HEK293 (cell line): Measurements from ENCODE around the gene INPP5A.

Source experiments
- GFI1B ChIP-seq: fragments of 450-650 bp; formaldehyde crosslinking; IDR thresholded peaks from 2 replicates; pipeline ENCODE4 v1.5.1; 2016; ENCODE audit warnings: missing biosample characterization, missing genetic modification characterization
- YY1 ChIP-seq: fragments of 450-650 bp; formaldehyde crosslinking; IDR thresholded peaks from 2 replicates; pipeline ENCODE4 v1.5.1; 2018; ENCODE audit warnings: missing biosample characterization, missing genetic modification characterization
- ZNF112 ChIP-seq: fragments of 450-650 bp; formaldehyde crosslinking; IDR thresholded peaks from 2 replicates; pipeline ENCODE4 v1.5.0; 2017; ENCODE audit warnings: missing biosample characterization, missing genetic modification characterization
- ZNF24 ChIP-seq: fragments of 450-650 bp; formaldehyde crosslinking; IDR thresholded peaks from 2 replicates; pipeline ENCODE4 v1.5.1; 2016; ENCODE audit warnings: missing biosample characterization, missing genetic modification characterization
- TF ChIP-seq, protein P1 (sequence below): fragments of 450-650 bp; formaldehyde crosslinking; IDR thresholded peaks from 2 replicates; pipeline ENCODE4 v1.5.1; 2017; ENCODE audit warnings: missing biosample characterization, missing genetic modification characterization
- TF ChIP-seq, protein P2 (sequence below): fragments of 450-650 bp; formaldehyde crosslinking; IDR thresholded peaks from 2 replicates; pipeline ENCODE4 v1.5.1; 2016; ENCODE audit warnings: missing biosample characterization, missing genetic modification characterization
- TF ChIP-seq, protein P3 (sequence below): fragments of 450-650 bp; formaldehyde crosslinking; IDR thresholded peaks from 2 replicates; pipeline ENCODE4 v1.5.1; 2016; ENCODE audit warnings: missing biosample characterization, missing genetic modification characterization, low read depth
- TF ChIP-seq, protein P4 (sequence below): fragments of 450-650 bp; formaldehyde crosslinking; IDR thresholded peaks from 2 replicates; pipeline ENCODE4 v1.5.1; 2016; ENCODE audit warnings: missing biosample characterization, missing genetic modification characterization

DNA sequence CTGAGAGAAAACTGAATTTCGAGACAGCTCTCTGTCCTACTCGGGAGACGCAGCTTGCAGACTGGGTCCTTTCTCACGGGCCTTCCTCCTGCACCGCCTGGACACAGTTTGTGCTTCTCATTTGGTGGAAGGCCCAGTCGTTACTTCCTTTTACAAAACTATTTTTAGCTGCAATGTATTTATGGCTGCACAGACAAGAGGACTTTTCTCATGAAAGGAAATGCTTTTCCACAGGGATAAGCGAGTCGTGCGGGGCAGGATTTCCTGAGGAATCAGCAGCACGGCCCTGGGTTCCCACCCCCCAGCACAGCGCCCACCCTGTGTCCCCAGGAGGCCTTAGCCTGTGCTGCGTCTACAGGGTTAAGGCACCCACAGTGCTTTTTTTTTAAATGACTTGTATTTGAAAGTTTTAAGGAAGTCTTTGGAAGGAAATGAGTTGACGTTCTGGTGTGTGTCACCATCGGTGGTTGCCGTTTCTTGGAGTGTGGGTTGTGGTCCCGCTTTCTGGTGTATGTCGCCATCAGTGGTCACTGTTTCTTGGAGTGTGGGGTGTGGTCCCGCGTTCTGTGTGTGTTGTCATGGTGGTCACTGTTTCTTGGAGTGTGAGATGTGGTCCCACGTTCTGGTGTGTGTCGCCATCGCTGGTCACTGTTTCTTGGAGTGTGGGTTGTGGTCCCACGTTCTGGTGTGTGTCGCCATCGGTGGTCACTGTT lies 50.9 kb downstream of the INPP5A start:
- TF ChIP-seq, protein P1, sequence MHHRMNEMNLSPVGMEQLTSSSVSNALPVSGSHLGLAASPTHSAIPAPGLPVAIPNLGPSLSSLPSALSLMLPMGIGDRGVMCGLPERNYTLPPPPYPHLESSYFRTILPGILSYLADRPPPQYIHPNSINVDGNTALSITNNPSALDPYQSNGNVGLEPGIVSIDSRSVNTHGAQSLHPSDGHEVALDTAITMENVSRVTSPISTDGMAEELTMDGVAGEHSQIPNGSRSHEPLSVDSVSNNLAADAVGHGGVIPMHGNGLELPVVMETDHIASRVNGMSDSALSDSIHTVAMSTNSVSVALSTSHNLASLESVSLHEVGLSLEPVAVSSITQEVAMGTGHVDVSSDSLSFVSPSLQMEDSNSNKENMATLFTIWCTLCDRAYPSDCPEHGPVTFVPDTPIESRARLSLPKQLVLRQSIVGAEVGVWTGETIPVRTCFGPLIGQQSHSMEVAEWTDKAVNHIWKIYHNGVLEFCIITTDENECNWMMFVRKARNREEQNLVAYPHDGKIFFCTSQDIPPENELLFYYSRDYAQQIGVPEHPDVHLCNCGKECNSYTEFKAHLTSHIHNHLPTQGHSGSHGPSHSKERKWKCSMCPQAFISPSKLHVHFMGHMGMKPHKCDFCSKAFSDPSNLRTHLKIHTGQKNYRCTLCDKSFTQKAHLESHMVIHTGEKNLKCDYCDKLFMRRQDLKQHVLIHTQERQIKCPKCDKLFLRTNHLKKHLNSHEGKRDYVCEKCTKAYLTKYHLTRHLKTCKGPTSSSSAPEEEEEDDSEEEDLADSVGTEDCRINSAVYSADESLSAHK (tag by site-specific recombination), result no peak
- no peak for TF ChIP-seq ZNF24 (tag by site-specific recombination)
- TF ChIP-seq, protein P2, sequence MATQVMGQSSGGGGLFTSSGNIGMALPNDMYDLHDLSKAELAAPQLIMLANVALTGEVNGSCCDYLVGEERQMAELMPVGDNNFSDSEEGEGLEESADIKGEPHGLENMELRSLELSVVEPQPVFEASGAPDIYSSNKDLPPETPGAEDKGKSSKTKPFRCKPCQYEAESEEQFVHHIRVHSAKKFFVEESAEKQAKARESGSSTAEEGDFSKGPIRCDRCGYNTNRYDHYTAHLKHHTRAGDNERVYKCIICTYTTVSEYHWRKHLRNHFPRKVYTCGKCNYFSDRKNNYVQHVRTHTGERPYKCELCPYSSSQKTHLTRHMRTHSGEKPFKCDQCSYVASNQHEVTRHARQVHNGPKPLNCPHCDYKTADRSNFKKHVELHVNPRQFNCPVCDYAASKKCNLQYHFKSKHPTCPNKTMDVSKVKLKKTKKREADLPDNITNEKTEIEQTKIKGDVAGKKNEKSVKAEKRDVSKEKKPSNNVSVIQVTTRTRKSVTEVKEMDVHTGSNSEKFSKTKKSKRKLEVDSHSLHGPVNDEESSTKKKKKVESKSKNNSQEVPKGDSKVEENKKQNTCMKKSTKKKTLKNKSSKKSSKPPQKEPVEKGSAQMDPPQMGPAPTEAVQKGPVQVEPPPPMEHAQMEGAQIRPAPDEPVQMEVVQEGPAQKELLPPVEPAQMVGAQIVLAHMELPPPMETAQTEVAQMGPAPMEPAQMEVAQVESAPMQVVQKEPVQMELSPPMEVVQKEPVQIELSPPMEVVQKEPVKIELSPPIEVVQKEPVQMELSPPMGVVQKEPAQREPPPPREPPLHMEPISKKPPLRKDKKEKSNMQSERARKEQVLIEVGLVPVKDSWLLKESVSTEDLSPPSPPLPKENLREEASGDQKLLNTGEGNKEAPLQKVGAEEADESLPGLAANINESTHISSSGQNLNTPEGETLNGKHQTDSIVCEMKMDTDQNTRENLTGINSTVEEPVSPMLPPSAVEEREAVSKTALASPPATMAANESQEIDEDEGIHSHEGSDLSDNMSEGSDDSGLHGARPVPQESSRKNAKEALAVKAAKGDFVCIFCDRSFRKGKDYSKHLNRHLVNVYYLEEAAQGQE, result no peak
- TF ChIP-seq, protein P3, sequence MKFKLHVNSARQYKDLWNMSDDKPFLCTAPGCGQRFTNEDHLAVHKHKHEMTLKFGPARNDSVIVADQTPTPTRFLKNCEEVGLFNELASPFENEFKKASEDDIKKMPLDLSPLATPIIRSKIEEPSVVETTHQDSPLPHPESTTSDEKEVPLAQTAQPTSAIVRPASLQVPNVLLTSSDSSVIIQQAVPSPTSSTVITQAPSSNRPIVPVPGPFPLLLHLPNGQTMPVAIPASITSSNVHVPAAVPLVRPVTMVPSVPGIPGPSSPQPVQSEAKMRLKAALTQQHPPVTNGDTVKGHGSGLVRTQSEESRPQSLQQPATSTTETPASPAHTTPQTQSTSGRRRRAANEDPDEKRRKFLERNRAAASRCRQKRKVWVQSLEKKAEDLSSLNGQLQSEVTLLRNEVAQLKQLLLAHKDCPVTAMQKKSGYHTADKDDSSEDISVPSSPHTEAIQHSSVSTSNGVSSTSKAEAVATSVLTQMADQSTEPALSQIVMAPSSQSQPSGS (tag by site-specific recombination), result no peak
- no peak for TF ChIP-seq YY1 (tag by site-specific recombination)
- no peak for TF ChIP-seq GFI1B (tag by site-specific recombination)
- TF ChIP-seq, protein P4, sequence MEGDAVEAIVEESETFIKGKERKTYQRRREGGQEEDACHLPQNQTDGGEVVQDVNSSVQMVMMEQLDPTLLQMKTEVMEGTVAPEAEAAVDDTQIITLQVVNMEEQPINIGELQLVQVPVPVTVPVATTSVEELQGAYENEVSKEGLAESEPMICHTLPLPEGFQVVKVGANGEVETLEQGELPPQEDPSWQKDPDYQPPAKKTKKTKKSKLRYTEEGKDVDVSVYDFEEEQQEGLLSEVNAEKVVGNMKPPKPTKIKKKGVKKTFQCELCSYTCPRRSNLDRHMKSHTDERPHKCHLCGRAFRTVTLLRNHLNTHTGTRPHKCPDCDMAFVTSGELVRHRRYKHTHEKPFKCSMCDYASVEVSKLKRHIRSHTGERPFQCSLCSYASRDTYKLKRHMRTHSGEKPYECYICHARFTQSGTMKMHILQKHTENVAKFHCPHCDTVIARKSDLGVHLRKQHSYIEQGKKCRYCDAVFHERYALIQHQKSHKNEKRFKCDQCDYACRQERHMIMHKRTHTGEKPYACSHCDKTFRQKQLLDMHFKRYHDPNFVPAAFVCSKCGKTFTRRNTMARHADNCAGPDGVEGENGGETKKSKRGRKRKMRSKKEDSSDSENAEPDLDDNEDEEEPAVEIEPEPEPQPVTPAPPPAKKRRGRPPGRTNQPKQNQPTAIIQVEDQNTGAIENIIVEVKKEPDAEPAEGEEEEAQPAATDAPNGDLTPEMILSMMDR (tag by site-specific recombination), result no peak
- no peak for TF ChIP-seq ZNF112 (tag by site-specific recombination)
